CD4-positive, alpha-beta T cell treated with Interleukin-4 for 1 hour (primary cell): Measurements from ENCODE around the gene BRPF3.

Source experiments
- DNase-seq, 2 donors: peaks; one replicate each; pipeline ENCODE4 v3.0.0-alpha.2; 2020 to 2022

Gene BRPF3

GRCh38 chr6:36235309-36235708, 38.8 kb downstream of the BRPF3 start:
- DNase-seq = no peak

- DNase-seq = no peak
Measured at GRCh38 chr6:36235862-36236261, 39.3 kb downstream of the BRPF3 start.

GRCh38 chr6:36239774-36240173, 43.2 kb downstream of the BRPF3 start:
- DNase-seq = no peak

GRCh38 chr6:36241728-36242127, 45.2 kb downstream of the BRPF3 start:
- DNase-seq = peak in 1 of 2 donors; percentile 34

GRCh38 chr6:36242161-36242560, 45.6 kb downstream of the BRPF3 start:
- DNase-seq = no peak

- DNase-seq = no peak
Measured at GRCh38 chr6:36242626-36243025, 46.1 kb downstream of the BRPF3 start.

- DNase-seq = no peak
Measured at GRCh38 chr6:36243562-36244212, 47.1 kb downstream of the BRPF3 start.

- no peak for DNase-seq
Measured at GRCh38 chr6:36244641-36245280, 48.2 kb downstream of the BRPF3 start.

GRCh38 chr6:36245572-36246061, 49.1 kb downstream of the BRPF3 start:
- no peak for DNase-seq

GRCh38 chr6:36246506-36247268, 50.1 kb downstream of the BRPF3 start:
- peak in 1 of 2 donors; percentile 24 for DNase-seq

- no peak for DNase-seq
Measured at GRCh38 chr6:36247693-36248092, 51.1 kb downstream of the BRPF3 start.

- no peak for DNase-seq
Measured at GRCh38 chr6:36248980-36249379, 52.4 kb downstream of the BRPF3 start.

- no peak for DNase-seq
Measured at GRCh38 chr6:36249536-36249935, 53.0 kb downstream of the BRPF3 start.

GRCh38 chr6:36252005-36252404, 55.5 kb downstream of the BRPF3 start:
- DNase-seq = no peak

- no peak for DNase-seq
Measured at GRCh38 chr6:36263390-36264000, 67.0 kb downstream of the BRPF3 start.

- DNase-seq = no peak
Measured at GRCh38 chr6:36265744-36266143, 69.2 kb downstream of the BRPF3 start.

GRCh38 chr6:36266913-36267644, 70.5 kb downstream of the BRPF3 start:
- DNase-seq = no peak

- no peak for DNase-seq
Measured at GRCh38 chr6:36267731-36268477, 71.4 kb downstream of the BRPF3 start.

- no peak for DNase-seq
Measured at GRCh38 chr6:36268478-36269275, 72.1 kb downstream of the BRPF3 start.

- DNase-seq = no peak
Measured at GRCh38 chr6:36269834-36270705, 73.5 kb downstream of the BRPF3 start, which contains the start of gene PNPLA1. Gene PNPLA1 (plus strand): TSS chr6:36270060. CDS start chr6:36270460, 400 bp downstream.
